Activated T-helper 17 cell treated with anti-CD3 and anti-CD28 coated beads, Interleukin-2, amount 50 U/mL, for 72 hours (primary cell): ENCODE results near the gene PCDHGA1. TPM values are rescaled to one million over a fixed set of nuclear protein-coding genes. Genes with fewer than 3 reads are reported as not detected.
"Not testable (repeated sequence)": the region's sequence is repeated elsewhere in the genome, so short reads cannot be mapped to it uniquely, and the experiment has no call there.

Experiments used
- ATAC-seq: fragments of 150-1000 bp; cut with Tn5 transposase; replicated peaks from 2 replicates; pipeline ENCODE4 v1.10.0; 2021; ENCODE audit warnings: mild to moderate bottlenecking, moderate library complexity
- H3K27ac Mint-ChIP-seq: one replicate; pipeline ENCODE4 v1.8.0; 2022; ENCODE audit warnings: mixed read lengths
- H3K27me3 Mint-ChIP-seq: one replicate; pipeline ENCODE4 v1.8.0; 2022; ENCODE audit warnings: mixed read lengths
- H3K36me3 Mint-ChIP-seq: one replicate; pipeline ENCODE4 v1.8.0; 2022; ENCODE audit warnings: low read depth, mild to moderate bottlenecking, mixed read lengths
- H3K4me1 Mint-ChIP-seq: one replicate; pipeline ENCODE4 v1.8.0; 2022; ENCODE audit warnings: mixed read lengths
- H3K4me3 Mint-ChIP-seq: one replicate; pipeline ENCODE4 v1.8.0; 2022; ENCODE audit warnings: mild to moderate bottlenecking, mixed read lengths
- H3K9me3 Mint-ChIP-seq: one replicate; pipeline ENCODE4 v1.8.0; 2022; ENCODE audit warnings: mixed read lengths
- total RNA-seq, 2 donors: library from RNA; stranded (reverse); gene quantifications; one replicate each; pipeline ENCODE4 v1.2.3, GENCODE V29; 2022

PCDHGA1 gene
- total RNA-seq, 2 donors from 2014 or later: 0.09 to 0.16 TPM

DNA sequence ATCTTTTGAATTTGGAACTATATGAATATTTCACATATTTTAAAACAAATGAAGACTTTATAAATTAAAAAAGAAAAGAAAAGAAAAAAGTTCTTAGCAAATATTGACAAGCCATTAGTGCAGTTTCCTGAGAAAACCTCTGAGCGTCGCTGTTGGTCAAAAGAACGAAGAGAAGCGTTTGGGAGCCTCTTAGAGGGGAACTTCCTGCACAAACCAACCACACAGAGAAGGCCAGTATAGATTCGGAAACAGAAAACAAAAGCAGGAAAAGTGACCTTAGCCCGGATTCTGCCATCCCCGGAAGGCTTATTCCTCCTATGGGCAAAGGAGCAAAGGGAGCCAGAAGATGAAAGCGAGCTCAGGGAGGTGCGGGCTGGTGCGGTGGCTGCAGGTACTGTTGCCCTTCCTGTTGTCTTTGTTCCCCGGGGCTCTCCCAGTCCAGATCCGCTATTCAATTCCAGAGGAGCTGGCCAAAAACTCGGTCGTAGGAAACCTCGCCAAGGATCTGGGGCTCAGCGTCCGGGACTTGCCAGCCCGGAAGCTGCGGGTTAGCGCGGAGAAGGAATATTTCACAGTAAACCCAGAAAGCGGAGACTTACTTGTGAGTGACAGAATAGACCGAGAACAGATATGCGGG, 29.6 kb downstream of the PCDHGA1 start, which contains the start of gene PCDHGB2:
Gene PCDHGB2, plus strand, starts transcription at position 205 of the 637 bp plus-strand sequence. Its CDS starts 142 bp downstream, at position 347.
- peaks cover 10% of the 10 kb centered on the region for H3K36me3 Mint-ChIP-seq
- peaks cover 17% of the 10 kb centered on the region for H3K9me3 Mint-ChIP-seq
- peaks cover 62% of the 10 kb centered on the region for H3K27me3 Mint-ChIP-seq
- H3K4me1 Mint-ChIP-seq: peaks cover 8% of the 10 kb centered on the region
- no peak for ATAC-seq
- H3K4me3 Mint-ChIP-seq: peak within 1 kb of the TSS; percentile 40
- no peak within 1 kb of the TSS for H3K27ac Mint-ChIP-seq

DNA sequence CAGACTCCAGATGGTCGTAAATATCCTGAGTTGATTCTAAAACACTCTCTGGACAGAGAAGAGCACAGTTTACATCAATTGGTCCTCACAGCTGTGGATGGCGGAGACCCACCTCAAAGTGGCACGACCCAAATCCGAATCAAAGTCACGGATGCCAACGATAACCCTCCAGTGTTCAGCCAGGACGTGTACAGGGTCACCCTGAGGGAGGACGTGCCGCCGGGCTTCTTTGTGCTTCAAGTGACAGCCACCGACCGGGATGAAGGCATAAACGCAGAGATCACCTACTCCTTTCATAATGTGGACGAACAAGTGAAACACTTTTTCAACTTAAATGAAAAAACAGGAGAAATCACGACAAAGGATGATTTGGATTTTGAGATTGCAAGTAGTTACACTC, 30.4 kb downstream of the PCDHGA1 start:
- peaks cover 64% of the 10 kb centered on the region for H3K27me3 Mint-ChIP-seq
- H3K4me3 Mint-ChIP-seq: no peak overlapping the region
- H3K9me3 Mint-ChIP-seq: peaks cover 20% of the 10 kb centered on the region
- no peak overlapping the region for H3K27ac Mint-ChIP-seq
- H3K36me3 Mint-ChIP-seq: peaks cover 10% of the 10 kb centered on the region
- ATAC-seq: no peak
- peaks cover 8% of the 10 kb centered on the region for H3K4me1 Mint-ChIP-seq

DNA sequence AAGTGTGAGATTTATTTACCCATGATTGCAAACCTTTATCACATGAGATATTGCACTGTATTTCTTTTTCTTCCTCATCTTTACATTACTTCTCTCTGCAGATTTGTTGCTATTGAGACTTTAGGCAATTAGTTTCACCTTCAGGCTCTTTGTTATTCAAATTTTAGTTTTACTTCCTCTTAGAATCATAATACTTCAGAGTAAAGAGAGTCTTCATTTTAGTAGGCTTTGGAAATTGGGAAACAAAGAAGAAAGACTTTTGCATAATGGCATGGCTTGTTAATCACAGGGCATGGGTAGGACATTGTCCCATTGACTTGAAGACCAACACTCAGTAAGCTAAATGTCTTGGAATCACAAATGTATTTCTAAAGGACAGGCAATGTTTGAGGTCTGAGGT, 32.4 kb downstream of the PCDHGA1 start:
- H3K4me1 Mint-ChIP-seq: peaks cover 8% of the 10 kb centered on the region
- peaks cover 56% of the 10 kb centered on the region for H3K27me3 Mint-ChIP-seq
- H3K4me3 Mint-ChIP-seq: no peak overlapping the region
- no peak for ATAC-seq
- peaks cover 10% of the 10 kb centered on the region for H3K36me3 Mint-ChIP-seq
- H3K27ac Mint-ChIP-seq: no peak overlapping the region
- H3K9me3 Mint-ChIP-seq: peaks cover 15% of the 10 kb centered on the region

DNA sequence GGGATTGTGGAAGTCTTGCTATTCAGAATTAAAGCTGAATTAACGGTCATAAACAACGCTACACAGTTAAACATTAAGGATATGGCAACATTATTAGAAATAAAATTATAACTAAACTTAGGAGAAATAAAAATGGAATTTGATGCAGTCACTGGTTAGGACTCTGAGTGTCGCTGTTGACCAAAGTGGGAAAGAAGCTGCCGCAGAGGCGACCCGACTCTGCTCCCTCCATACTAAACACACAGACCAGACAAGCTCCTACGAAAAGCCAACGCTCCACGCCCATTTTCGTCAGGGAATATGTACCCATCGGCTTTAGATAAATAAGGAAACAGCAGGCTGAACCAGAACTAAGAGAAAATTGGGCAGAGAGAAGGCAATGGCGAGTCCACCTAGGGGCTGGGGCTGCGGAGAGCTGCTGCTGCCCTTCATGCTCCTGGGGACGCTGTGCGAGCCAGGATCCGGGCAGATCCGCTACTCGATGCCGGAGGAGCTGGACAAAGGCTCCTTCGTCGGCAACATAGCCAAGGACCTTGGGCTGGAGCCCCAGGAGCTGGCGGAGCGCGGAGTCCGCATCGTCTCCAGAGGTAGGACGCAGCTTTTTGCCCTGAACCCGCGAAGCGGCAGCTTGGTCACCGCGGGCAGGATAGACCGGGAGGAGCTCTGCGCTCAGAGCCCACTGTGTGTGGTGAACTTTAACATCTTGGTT, 33.8 kb downstream of the PCDHGA1 start, which contains the start of gene PCDHGA5:
Gene PCDHGA5, plus strand, starts transcription at position 211 of the 709 bp plus-strand sequence. Its CDS starts 169 bp downstream, at position 380.
- no peak within 1 kb of the TSS for H3K27ac Mint-ChIP-seq
- ATAC-seq: no peak
- H3K36me3 Mint-ChIP-seq: peaks cover 10% of the 10 kb centered on the region
- peaks cover 15% of the 10 kb centered on the region for H3K9me3 Mint-ChIP-seq
- peaks cover 8% of the 10 kb centered on the region for H3K4me1 Mint-ChIP-seq
- H3K4me3 Mint-ChIP-seq: no peak within 1 kb of the TSS
- peaks cover 60% of the 10 kb centered on the region for H3K27me3 Mint-ChIP-seq

DNA sequence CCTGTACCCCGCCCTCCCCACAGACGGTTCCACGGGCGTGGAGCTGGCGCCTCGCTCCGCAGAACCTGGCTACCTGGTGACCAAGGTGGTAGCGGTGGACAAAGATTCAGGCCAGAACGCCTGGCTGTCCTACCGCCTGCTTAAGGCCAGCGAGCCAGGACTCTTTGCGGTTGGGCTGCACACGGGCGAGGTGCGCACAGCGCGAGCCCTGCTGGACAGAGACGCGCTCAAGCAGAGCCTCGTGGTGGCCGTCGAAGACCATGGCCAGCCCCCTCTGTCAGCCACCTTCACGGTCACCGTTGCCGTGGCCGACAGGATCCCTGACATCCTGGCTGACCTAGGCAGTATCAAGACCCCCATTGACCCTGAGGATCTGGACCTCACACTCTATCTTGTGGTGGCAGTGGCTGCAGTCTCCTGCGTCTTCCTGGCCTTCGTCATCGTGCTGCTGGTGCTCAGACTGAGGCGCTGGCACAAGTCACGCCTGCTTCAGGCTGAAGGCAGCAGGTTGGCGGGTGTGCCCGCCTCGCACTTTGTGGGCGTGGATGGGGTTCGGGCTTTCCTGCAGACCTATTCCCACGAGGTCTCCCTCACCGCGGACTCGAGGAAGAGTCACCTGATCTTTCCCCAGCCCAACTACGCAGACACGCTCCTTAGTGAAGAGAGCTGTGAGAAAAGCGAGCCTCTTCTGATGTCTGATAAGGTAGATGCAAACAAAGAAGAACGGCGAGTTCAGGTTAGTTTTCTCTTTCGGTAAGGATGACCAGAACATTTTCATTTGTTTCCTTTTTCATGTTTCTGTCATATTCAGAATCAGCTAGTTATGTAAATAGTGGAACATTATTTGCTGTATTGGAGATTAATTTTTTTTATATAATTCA, 35.9 kb downstream of the PCDHGA1 start:
- H3K27me3 Mint-ChIP-seq: peaks cover 62% of the 10 kb centered on the region

DNA sequence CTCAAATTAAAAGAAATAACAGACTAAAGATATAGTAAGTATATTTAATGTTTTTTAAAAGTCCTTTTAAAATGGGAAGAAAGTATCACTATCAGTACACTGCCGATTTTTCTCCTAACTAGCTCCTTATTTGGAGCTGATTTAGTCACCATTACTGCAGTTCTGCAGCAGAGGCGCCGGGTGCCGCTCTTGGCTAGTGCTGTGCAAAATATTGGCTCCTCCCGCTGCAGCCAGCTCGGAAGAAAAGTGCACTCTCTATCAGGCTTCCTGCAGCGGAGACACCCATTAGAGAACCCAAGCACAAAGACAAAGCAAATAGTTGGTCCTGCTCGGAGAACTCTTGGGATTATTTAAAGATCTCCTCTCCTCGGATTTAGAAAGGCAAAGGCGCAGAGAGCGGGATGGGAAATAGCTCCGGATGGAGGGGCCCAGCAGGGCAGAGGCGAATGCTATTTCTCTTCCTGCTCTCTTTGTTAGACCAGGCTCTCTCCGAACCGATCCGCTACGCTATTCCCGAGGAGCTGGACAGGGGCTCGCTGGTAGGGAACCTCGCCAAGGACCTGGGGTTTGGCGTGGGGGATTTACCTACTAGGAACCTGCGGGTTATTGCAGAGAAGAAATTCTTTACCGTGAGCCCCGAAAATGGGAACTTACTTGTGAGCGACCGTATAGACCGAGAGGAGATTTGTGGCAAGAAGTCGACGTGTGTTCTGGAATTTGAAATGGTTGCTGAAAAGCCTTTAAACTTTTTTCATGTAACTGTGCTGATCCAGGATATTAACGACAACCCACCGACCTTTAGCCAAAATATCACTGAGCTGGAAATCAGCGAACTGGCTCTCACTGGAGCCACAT, 39.9 kb downstream of the PCDHGA1 start, which contains the start of gene PCDHGB3:
Gene PCDHGB3, plus strand, starts transcription at position 249 of the 855 bp plus-strand sequence. Its CDS starts 153 bp downstream, at position 402.
- peaks cover 8% of the 10 kb centered on the region for H3K4me1 Mint-ChIP-seq
- H3K9me3 Mint-ChIP-seq: peaks cover 10% of the 10 kb centered on the region
- no peaks in the 10 kb centered on the region for H3K36me3 Mint-ChIP-seq
- peaks cover 53% of the 10 kb centered on the region for H3K27me3 Mint-ChIP-seq
- H3K27ac Mint-ChIP-seq: no peak within 1 kb of the TSS
- peak; percentile 63 for ATAC-seq
- H3K4me3 Mint-ChIP-seq: peak within 1 kb of the TSS; percentile 74

More for the DNA sequence above, 35.9 kb downstream of the PCDHGA1 start:
- Mint-ChIP-seq H3K36me3 (peaks cover 10% of the 10 kb centered on the region), H3K4me3 (no peak overlapping the region), H3K9me3 (peaks cover 16% of the 10 kb centered on the region), H3K4me1 (peaks cover 13% of the 10 kb centered on the region), H3K27ac (no peak overlapping the region)
- no peak for ATAC-seq

DNA sequence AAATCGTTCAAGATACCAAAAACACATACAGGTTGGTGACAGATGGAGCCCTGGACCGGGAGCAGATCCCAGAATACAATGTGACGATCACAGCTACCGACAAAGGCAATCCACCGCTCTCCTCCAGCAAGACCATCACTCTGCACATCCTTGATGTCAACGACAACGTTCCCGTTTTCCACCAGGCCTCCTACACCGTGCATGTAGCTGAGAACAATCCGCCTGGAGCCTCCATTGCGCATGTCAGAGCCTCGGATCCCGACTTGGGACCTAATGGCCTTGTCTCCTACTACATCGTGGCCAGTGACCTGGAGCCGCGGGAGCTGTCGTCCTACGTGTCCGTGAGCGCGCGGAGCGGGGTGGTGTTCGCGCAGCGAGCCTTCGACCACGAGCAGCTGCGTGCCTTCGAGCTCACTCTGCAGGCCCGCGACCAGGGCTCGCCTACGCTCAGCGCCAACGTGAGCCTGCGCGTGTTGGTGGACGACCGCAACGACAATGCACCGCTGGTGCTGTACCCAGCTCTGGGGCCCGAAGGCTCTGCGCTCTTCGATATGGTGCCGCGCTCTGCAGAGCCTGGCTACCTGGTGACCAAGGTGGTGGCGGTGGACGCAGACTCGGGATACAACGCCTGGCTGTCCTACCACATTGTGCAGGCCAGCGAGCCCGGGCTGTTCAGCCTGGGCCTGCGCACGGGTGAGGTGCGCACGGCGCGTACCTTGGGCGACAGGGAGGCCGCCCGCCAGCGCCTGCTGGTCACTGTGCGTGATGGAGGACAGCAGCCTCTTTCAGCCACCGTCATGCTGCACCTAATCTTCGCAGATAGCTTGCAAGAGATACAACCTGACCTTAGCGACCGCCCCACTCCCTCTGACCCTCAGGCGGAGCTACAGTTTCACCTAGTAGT, 41.5 kb downstream of the PCDHGA1 start:
- Mint-ChIP-seq H3K9me3 (peaks cover 8% of the 10 kb centered on the region), H3K36me3 (no peaks in the 10 kb centered on the region), H3K27ac (no peak overlapping the region), H3K27me3 (peaks cover 46% of the 10 kb centered on the region), H3K4me3 (no peak overlapping the region), H3K4me1 (peaks cover 8% of the 10 kb centered on the region)
- ATAC-seq: no peak

DNA sequence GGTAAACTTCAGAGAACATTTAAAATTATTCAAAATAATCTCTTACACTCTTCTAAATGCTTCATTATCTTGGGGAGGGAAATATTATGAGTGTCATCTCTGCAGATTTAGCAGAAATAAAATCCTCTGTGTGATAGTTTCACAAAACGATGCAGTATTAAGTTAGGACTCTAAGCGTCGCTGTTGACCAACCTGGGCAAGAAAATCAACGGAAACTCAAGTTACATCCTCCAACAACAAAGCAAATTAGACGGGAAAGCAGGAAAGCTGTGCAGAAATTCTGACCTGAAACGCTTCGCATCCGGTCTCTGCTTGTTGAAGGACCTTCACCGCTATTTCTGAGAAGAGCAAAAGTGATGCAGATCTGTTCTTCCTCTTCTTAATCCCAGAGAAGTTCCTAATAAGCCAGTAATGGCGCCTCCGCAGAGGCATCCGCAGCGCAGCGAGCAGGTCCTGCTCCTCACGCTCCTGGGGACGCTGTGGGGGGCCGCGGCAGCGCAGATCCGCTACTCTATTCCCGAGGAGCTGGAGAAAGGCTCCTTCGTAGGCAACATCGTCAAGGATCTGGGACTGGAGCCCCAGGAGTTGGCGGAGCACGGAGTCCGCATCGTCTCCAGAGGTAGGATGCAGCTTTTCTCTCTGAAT, 43.5 kb downstream of the PCDHGA1 start, which contains the start of gene PCDHGA6:
Gene PCDHGA6, plus strand, starts transcription at position 219 of the 645 bp plus-strand sequence. Its CDS starts 193 bp downstream, at position 412.
- ATAC-seq: no peak
- Mint-ChIP-seq H3K4me3 (peak within 1 kb of the TSS; percentile 44), H3K9me3 (peaks cover 8% of the 10 kb centered on the region), H3K4me1 (peaks cover 8% of the 10 kb centered on the region), H3K27ac (no peak within 1 kb of the TSS), H3K36me3 (no peaks in the 10 kb centered on the region), H3K27me3 (peaks cover 41% of the 10 kb centered on the region)

DNA sequence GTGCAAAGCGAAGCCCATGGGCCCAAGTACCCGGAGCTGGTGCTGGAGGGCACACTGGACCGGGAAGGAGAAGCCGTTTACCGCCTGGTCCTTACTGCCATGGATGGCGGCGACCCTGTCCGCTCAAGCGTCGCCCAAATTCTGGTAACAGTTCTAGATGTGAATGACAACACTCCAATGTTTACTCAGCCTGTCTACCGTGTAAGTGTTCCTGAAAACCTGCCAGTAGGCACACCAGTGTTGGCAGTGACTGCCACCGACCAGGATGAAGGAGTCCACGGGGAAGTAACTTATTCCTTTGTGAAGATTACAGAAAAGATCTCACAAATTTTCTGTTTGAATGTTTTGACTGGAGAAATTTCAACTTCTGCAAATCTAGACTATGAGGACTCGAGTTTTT, 44.3 kb downstream of the PCDHGA1 start:
- Mint-ChIP-seq H3K9me3 (peaks cover 8% of the 10 kb centered on the region), H3K4me1 (peaks cover 8% of the 10 kb centered on the region), H3K27ac (no peak overlapping the region), H3K36me3 (no peaks in the 10 kb centered on the region), H3K27me3 (peaks cover 41% of the 10 kb centered on the region), H3K4me3 (no peak overlapping the region)
- no peak for ATAC-seq

DNA sequence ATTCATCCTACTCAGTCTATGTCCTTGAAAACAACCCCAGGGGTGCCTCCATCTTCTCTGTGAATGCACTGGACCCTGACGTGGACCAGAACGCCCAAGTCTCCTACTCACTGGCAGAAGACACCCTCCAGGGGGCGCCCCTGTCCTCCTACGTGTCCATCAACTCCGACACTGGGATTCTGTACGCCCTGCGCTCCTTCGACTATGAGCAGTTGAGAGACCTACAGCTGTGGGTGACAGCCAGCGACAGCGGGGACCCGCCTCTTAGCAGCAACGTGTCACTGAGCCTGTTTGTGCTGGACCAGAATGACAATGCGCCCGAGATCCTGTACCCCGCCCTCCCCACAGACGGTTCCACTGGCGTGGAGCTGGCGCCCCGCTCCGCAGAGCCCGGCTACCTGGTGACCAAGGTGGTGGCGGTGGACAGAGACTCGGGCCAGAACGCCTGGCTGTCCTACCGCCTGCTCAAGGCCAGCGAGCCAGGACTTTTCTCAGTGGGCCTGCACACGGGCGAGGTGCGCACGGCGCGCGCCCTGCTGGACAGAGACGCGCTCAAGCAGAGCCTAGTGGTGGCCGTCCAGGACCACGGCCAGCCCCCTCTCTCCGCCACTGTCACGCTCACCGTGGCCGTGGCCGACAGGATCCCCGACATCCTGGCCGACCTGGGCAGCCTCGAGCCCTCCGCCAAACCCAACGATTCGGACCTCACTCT, 45.3 kb downstream of the PCDHGA1 start:
- peaks cover 38% of the 10 kb centered on the region for H3K27me3 Mint-ChIP-seq
- not testable (repeated sequence) for H3K4me1 Mint-ChIP-seq, H3K9me3 Mint-ChIP-seq, ATAC-seq, H3K36me3 Mint-ChIP-seq, H3K4me3 Mint-ChIP-seq, H3K27ac Mint-ChIP-seq

DNA sequence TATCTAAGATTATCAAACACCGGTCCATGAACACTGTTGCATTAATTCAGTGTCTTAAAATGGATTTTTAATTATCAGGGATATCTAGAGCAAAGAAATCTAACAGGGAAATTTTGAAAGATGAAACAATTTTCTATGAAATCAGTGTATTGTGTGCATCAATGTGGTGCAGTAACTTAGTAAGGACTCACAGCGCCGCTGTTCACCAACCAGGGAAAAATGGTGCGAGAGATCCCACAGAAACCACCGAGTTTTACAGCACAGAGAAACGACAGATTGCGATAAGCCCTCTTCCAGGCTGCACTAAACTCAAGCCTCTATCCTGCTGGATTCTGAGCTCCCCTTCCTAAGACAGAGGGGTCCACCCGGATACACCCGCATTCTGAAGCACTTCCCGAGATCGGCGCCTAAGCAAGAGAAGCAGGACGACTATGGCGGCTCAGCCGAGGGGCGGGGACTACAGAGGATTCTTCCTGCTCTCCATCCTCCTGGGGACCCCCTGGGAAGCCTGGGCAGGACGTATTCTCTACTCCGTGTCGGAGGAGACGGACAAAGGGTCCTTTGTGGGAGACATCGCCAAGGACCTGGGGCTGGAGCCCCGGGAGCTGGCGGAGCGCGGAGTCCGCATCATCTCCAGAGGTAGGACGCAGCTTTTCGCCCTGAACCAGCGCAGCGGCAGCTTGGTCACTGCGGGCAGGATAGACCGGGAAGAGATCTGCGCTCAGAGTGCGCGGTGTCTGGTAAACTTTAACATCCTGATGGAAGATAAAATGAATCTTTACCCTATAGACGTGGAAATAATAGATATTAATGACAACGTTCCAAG, 52.4 kb downstream of the PCDHGA1 start, which contains the start of gene PCDHGA7:
Gene PCDHGA7, plus strand, starts transcription at position 274 of the 826 bp plus-strand sequence. Its CDS starts 158 bp downstream, at position 432.
- H3K27me3 Mint-ChIP-seq: peaks cover 49% of the 10 kb centered on the region
- peaks cover 5% of the 10 kb centered on the region for H3K36me3 Mint-ChIP-seq
- no peak within 1 kb of the TSS for H3K27ac Mint-ChIP-seq
- ATAC-seq: no peak
- no peaks in the 10 kb centered on the region for H3K4me1 Mint-ChIP-seq
- H3K4me3 Mint-ChIP-seq: peak within 1 kb of the TSS; percentile 45
- peaks cover 5% of the 10 kb centered on the region for H3K9me3 Mint-ChIP-seq
